ENCODE measurements around the gene HERC2.

Gene HERC2

DNA sequence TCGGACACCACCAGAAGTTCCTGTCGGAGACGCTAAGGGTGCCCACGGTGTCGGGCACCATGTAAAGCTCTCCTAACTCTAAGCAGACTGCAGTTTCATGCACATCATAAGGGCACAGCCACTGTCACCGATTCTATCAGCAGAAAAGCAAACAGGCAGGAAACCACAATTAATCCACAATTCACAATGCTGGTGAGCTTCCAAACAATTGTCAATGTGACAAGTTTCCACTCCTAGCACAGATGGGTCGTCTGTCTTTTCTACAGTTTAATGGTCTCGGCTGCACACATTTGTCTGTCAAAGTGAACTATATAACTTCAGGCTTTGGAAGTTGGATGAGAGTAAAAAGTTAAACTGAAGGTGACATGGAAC is 214.1 kb downstream of the HERC2 start:
- no peak for DNase-seq

DNA sequence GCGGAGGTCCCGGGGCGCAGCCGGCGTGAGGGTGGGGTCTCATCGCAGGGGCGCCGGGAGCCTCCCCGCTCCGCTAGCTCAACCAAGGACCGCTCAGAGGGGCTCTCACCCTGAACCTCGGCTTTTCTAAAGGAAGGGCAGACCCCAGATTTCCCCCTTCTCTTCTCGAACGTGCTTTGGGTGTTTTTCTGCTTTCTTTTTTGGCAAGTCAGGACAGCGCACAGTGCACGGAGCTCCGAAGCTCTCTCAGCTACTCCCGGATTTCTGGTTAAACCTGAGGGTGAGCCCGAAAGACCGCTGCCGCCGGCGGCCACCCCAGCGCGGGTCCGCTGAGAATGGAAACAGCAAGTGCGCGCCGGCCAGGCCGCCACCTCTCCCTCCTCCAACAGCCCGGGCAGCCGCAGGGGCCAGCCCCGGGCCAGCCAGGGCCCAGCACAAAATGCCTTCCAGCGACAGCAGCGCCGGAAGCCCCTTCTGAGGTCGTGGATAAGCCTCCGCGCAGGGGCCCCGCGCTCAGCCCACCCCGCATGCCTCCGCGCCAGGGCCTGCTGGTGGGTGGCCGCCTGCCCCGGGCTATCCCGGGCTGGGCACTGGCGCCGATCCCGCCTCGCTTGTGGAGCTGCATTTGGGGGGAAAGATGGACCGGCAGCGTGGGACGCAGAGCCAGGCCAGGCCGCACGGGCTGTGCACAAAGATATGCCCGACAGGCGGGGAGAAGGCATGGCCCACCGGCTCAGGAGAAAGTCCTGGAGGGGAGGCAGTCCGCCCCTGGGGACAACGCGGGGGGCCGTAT is 214.7 kb downstream of the HERC2 start:
- peak; percentile 65 for DNase-seq

DNA sequence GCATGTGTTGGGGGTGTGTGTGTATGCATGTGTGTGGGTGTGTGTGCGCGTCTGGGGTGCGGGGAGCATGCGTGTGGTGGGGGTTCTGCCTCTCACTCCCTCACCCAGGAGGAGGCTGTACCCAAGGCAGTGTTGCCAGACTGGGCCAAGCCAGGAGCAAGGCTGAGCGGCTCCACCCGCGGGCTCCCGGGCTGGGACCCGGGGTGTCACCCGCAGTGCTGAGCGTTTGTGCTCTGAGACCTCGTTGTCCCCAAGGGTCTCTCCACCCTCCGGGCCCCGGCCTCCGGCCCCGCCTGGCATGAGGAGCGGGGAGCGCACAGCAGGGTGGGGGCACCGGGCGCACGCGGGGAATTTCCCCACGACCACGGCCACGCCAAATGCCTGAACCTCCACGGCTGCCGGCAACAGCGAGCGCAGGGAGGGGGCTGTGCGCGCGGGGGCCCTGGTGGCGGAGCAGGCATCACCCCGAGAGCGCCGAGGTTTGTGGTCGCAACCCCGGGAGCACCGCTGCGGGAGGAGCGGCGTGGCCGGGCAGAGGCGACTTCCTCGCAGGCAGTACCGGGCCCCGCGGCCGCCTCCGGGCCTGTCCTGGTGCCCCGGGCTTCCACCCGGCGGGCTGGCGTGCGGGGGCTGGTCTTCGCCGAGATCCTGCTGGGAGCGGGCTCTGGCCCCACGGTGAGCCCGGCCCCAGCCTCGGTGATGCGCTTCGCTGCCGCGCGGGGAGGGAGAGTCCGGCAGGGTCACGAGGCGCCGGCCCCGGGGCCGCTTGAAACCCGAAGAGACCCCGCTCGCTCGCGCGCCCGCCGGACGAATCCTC is 215.5 kb downstream of the HERC2 start:
- peak; percentile 52 for DNase-seq

DNA sequence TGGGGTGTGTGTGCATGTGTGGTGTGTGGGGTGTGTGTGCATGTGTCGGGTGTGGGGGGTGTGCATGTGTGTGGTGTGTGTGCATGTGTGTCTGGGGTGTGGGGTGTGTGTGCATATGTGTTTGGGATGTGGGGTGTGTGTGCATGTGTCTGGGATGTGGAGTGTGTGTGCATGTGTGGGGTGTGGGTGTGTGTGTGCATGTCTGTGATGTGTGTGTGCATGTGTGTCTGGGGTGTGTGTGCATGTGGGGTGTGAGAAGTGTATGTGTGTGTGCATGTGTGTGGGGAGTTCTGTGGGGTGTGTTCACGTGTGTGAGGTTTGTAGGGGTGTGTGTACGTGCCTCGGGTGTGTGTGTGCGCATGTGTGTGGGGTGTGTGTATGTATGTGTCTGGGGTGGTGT is 216.2 kb downstream of the HERC2 start:
- DNase-seq: no peak

DNA sequence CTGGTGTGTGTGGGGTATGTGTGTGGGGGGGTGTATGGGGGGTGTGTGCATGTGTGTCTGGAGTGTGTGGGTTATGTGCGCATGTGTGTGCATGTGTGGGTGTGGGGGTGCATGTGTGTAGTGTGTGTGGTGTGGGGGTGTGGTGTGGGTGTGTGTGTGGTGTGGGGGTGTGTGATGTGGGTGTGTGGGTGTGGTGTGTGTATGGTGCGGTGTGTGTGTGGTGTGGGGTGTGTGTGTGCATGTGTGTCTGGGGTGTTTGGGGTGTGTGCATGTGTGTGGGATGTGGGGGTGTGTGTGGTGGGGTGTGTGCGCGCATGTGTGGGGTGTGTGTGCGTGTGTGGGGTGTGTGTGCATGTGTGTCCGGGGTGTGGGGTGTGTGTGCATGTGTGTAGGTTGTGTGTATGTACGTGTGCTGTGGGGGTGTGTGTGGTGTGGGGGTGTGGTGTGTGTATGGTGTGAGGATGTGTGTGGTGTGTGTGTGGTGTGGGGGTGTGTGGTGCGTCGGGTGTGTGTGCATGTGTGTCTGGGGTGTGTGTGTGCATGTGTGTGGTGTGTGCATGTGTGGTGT is 216.7 kb downstream of the HERC2 start:
- DNase-seq: peak; percentile 26

DNA sequence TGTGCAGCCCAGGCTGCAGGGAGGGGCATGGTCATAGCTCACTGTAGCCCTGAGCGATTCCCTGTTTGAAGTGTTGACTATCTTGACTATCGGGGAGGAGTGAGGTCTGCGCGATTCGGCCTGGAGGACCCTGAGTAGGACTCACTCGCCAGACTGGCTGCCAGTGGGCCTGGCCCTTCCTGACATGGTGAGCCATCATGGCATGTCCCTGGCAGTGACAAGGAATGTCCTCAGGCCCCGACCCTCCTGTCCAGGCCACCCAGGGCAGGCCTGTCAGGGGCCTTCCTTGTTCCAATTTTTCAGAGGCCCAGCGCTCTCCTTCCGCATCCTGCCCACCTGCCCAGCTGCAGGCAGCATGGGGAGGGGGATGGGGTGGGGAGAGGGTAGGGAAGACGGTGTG is 217.7 kb downstream of the HERC2 start:
- DNase-seq: peak; percentile 39

DNA sequence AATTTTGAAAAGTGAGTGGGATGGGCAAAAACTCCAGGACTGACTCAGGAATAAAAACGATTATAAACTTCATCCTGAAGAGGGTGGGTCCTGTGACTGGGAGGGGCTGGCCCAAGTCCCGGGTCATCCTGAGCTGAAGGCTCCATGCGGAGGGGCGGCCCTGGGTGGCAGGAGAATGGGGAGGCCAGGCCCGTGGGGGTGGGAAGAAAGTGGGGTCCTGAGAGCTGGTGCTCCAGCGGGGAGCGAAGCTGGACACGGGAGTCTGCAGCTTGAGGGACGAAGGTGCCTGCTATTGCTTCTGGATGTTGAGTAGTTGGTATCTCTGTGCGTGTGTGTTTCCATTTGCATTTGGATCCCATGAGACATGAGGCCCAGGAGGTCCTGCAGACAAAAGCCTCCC is 218.1 kb downstream of the HERC2 start:
- DNase-seq: no peak

DNA sequence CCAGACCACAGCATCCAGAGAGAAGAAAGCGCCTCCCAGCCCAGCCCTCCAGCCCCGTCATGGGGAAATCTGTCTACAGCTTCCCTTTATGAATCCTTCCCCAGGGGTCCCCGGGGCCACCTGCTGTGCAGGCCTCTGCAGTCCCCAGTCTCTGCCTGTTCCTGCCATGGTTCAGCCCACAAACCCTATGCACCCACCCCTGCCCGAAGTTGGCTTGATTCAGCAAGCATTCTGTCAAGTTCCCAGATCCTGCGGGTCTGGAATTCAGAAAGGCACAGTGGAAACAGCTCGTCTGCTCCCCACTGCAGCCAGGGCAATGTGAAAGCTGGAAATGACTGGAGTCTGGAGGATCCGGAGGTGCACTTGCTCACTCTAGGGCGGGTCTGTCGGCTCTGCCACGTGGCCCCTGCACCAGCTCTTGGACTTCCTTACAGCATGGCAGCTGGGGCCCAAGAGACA is 220.0 kb downstream of the HERC2 start:
- peak; percentile 22 for DNase-seq

DNA sequence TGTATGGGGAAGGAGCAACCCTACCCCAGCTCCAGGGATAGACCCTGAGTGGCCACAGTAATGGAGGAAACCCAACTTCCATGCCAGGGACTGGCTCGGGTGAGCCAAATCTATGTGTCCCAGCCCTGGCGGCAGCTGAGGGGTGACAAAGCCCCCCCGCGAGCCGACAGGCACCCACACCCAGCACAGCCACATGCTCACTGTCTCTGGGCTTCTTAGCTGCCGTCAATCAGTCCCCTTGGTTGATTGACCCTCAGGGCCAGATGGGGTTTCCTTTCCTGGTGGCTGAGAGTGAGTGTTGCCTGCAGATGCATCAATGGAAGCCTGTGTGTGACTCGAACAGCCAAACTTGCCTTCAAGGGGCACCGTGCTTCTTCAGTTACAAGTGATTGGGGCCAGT is 220.8 kb downstream of the HERC2 start:
- DNase-seq: peak; percentile 36

DNA sequence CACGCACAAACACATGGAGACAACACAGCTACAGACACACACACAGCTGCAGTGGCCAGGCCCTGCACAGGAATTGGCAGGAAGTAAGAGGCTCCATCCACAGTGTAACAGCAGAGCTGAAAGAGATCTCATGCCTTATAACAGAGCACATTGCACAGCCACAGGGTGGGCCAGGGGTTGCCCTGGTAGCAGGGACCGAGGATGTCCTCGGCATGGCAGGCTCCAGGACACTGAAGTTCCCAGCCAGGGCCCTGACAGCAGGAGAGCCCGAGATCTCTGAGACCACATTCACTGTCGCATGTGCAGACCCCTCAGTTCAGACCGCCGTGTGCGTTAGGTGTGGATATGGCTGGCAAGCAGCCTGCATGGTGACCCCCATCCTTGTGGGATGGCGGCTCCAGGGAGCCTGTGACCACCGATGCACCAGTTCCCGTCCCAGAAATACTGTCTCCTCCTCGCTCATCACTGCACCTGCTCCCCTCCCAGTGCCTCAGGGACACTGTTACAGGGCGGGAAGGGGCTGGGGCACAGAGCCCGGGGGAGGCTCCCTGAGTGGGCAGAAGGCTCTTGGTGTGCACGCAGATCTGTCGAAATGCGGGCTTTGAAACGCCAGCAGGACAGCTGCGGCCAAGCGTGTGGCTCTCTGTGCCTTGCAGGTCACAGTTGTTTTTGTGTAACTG is 221.3 kb downstream of the HERC2 start:
- DNase-seq: peak; percentile 43

DNA sequence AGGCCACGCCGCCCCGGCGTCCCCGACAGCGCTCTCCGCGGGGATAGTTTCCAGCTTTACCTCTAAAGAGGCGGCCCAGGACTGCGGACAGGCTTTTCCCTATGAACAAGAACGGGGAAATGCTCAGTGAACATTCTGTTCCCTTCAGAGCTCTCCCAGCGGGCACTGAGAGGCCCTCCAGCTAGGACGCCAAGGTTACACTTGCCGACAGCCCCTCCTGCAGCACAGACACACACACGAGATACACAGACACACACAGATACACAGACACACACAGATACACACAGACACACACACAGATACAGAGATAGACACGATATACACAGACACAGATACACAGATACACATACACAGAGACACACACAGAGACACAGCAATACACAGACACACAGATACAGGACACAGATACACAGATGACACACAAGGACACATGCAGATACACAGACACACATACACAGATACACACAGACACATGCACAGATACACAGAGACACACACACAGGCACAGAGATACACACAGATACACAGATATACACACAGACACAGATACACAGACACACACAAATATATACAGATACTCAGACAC is 222.3 kb downstream of the HERC2 start:
- DNase-seq: no peak

DNA sequence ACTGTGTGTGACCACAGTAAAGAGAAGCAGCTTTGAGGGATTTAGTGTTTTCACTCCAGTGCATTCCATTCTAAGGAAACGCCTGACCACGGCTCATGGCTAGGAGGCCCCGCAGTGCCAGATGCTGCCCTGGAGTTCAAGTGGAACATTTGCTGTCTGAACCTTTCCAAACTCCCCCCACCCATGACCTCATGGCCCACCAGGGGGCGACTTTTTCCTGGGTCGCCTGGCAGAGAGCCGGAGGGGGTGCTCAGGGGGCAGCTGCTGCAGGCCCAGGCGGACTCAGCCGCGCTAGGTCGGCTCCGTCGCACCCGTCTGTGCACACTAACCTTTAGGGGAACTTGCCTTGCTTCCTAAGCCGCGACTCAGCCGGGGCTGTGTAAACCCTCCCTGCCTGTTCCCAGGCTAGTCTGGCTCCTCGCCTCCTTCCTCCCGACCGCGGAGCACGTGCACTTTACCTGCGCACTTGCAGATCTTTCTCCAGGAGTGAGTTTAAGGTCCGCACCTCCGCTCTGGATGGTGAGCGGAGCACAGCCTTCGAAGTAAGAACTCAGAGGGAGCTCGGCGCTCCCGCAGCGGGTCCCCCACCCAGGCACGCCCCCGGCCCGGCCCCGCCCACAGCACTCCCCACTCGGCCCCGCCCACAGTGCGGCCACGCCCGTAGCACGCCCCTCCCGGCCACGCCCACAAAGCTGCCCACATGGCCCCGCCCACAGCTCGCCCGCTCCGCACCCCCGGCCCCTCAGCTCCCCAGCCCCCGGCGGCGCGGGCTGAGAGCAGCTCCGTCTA is 223.0 kb downstream of the HERC2 start, which contains the start of gene OCA2:
Gene OCA2, minus strand, starts transcription at position 550 of the 789 bp plus-strand sequence. CDS start 17,441 bp downstream, outside the sequence.
- DNase-seq: peak; percentile 82

DNA sequence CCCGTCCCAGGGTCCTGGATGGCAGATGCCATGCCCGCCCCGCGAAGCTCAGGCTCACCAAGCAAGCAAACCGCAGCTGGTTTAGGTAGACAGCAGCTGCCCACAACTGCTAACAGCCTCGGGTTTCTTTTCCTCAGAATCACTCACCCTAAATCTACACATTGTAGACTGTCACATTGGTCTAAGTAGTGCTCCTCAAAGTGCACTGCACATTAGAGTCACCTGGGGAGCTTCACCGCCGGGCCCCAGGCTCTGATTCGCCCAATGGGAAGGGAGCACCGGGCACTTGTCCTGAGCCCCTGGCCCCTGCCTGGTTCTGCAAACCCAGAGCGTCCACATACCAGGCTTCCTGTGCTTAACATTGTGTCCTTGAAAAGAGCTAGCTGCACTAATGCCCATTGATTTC is 223.6 kb downstream of the HERC2 start:
- DNase-seq: peak; percentile 38

DNA sequence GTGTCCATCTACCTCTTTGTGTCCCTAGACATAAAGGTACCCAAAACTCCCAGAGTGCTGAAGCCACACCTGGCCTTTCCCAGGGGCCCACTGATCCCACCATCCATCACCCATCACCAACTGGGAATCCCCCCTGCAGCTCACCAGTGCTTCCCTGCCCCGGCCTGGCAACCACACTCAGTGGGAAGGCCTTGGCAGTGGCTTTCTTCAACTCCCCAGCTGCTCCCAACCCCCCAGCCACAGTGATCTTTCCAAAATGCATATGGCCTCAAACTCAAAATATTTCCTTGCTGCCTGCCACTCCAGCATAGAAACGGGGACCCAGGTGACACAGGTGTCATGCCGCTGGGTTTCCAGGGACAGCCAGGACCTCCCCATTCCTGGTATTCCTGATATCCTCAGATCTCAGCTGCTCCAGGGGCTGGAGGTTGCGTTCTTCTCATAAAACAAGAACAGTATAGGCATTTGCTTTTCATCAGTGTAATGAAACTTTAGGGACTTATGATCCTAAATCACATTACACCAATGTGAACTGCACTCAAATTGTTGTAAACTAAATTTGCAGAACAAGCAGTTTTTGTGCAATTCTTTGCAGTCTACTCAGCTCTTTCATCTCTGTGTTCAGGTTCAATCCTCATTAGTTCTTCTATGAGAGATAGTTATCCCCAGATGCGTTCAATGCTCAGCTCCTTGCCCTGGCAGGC is 224.2 kb downstream of the HERC2 start:
- no peak for DNase-seq

DNA sequence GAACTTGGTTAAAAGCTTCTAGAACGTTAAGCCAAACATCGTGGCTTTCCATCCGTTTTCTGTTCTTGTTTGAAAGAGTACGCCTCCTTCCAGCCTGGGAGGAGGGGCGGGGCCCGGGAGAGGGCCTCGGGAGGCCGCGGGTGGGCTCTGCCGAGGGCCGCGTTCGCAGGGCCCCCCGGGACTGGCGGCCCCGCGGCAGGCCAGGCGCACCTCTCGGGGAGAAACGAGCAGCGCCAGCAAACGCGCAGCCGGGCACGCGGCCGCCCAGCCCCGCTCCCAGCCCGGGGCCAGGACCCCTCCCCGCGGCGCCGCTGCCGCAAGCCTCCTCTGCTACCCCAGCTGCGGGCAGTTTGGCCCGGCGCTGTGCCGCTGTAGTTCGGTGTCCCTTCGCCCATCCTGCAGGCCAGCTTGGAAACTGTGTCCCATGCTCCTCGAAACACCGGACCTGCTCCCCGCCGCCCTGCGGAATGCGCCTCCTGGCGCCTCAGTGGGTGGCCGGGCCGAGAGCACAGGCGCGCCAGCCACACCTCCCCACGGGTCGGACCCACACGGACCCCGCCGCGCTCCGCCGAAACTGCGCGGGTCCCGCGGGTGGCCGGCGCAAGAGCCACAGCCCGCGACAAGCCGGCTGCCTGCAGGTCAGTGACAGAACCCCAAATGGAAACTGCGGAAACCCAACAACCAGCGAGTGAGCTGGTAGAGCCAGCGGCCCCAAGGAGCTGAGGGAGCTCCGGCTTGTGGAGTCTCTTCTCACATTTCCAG is 225.1 kb downstream of the HERC2 start:
- DNase-seq: peak; percentile 46

DNA sequence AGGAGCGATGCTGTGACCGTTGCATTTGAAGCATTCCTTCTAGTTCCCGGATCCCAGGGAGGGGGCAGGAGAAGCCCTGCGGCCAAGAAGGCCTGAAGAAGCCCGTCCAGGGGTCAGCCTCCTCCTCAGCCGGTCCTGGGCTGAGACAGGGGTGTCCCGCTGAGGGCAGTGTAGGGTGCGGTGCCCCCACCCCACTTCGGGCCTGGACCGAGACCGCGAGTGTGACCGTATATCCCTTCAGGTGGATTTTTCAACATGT is 225.6 kb downstream of the HERC2 start:
- DNase-seq: no peak

DNA sequence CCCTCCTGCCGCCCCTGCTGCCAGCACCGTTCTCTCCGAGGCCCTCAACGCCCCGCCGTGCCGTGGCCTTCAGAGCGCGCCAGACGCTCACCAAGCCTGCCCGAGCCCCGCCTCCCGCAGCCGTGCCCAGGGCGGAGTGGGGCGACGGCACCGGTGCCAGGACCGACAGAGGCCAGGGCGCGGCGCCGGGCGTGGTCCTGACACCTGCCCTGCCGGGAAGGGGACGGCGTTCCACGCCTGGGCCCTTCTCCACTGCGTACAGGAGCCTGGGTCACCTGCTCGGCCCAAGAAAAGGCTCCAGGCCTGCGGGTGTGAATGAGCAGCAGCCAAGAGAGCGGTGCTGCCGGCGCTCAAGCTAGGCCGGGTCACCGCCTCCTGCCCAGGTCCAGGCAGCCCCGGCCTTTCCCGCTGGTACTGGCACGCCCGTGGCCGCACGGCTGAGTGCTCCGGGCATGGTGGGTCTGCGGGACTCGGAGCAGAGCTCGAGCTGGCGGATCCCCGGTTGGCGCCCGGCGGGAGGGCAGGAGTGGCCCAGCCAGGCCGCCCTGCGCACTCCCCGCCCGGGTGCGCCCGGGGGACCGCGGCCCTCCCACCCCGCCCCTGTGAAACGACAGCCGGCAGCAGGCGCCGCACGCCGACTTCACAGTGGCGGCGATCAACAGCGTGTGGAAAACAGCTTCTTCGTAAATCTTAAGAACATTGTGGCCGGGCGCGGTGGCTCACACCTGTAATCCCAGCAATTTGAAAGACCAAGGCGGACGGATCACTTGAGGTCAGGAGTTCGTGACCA is 227.1 kb downstream of the HERC2 start:
- no peak for DNase-seq

DNA sequence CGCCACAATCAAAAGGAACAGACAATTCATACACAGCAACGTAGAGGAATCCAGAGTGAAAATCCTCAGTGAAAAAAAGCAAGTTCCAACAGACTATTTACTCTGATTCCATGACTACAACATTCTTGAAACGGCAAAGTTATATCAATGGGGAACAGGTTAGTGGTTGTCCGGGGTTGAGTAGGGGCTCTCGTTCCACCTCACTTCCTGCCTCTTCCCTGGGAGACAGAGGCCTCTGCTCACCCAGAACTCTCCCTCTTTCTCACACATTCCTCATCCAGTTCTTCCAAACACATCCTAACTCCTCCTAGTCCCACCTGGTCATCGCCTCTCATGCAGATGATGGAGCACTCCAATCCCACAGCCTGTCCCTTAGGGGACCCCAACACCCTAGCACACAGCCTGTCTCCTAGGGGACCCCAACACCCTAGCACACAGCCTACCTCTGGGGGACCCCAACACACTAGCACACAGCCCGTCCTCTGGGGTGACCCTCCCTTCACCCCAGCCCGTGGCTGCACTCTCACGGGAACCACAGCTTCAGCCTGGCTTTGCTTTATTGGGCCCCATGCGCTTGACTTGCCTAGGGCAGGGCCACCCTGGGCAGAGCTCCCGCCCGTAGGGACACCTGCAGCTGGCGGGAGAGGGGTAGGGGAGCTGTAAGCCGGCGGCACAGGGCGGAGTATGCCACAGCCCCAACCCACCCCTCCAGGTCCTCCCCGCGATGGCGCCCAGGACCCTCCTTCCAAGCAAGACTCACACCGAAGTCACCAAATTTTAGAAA is 228.0 kb downstream of the HERC2 start:
- no peak for DNase-seq

DNA sequence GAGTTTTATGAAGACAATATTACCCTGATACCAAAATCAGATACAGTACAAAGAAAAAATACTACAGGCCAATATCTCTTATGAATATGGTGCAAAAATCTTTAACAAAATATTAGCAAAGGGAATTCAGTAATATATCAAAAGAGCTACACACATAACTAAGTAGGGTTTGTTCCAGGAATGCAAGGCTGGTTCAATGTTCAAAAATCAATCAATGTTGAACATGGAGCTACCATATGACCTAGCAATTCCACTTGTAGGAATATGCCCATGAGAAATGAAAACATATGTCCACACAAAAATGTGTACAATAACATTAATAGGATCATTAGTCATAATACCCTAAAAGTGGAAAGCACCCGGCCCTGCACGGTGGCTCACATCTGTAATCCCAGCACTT is 230.7 kb downstream of the HERC2 start:
- no peak for DNase-seq

Data from right forelimb (tissue), 1 donor.